HEK293 (cell line): ENCODE data around the gene BRCA2.

Experiments used
- CTCF ChIA-PET: fragments of 350-600 bp; formaldehyde crosslinking; extraction: SDS; loops from one replicate; lab custom pipeline; 2021; ENCODE audit warnings: antibody characterized with exemption; lab: Yijun Ruan, JAX
- POLR2A ChIA-PET: fragments of 300-600 bp; formaldehyde crosslinking; extraction: SDS; loops from one replicate; lab custom pipeline; 2020; ENCODE audit warnings: antibody characterized with exemption, inconsistent platforms; lab: Yijun Ruan, JAX
- H3K27ac ChIP-seq: fragments of 200-500 bp; sonication (Bioruptor generic); 2 replicates; pipeline ENCODE4 v1.5.1; 2014; ENCODE audit warnings: low read depth, low read length, control low read depth, inconsistent platforms; ENCODE audit errors: extremely low read depth
- H3K36me3 ChIP-seq, 2 experiments: fragments of 200-500 bp in 1 of 2; sonication (Bioruptor generic) in 1 of 2; 1 replicate in 1 of 2; 2 replicates in 1 of 2; pipeline ENCODE4 v1.5.1; 2014 to 2017; ENCODE audit warnings: inconsistent platforms in 2 of 2, low read length in 2 of 2; ENCODE audit not compliant: control insufficient read depth in 2 of 2, insufficient read depth in 1 of 2
- H3K4me1 ChIP-seq: fragments of 200-500 bp; sonication (Bioruptor generic); 2 replicates; pipeline ENCODE4 v1.5.1; 2014; ENCODE audit warnings: mild to moderate bottlenecking, low read length, inconsistent platforms; ENCODE audit not compliant: control insufficient read depth, insufficient read depth
- H3K4me3 ChIP-seq: 2 replicates; pipeline ENCODE4 v1.5.1; 2011; ENCODE audit warnings: low read depth, mild to moderate bottlenecking, control low read depth, low read length, moderate library complexity
- H3K9me3 ChIP-seq: fragments of 200-500 bp; sonication (Bioruptor generic); 2 replicates; pipeline ENCODE4 v1.5.1; 2014; ENCODE audit warnings: low read depth, low read length, inconsistent platforms; ENCODE audit not compliant: control insufficient read depth, insufficient read depth
- EGR2 ChIP-seq: fragments of 450-650 bp; formaldehyde crosslinking; IDR thresholded peaks from 2 replicates; pipeline ENCODE4 v1.5.1; 2016; ENCODE audit warnings: low read depth, missing biosample characterization, missing genetic modification characterization
- GFI1B ChIP-seq: fragments of 450-650 bp; formaldehyde crosslinking; IDR thresholded peaks from 2 replicates; pipeline ENCODE4 v1.5.1; 2016; ENCODE audit warnings: missing biosample characterization, missing genetic modification characterization
- KLF16 ChIP-seq: fragments of 450-650 bp; formaldehyde crosslinking; IDR thresholded peaks from 2 replicates; pipeline ENCODE4 v1.5.1; 2017; ENCODE audit warnings: missing biosample characterization, missing genetic modification characterization
- PRDM4 ChIP-seq: fragments of 450-650 bp; formaldehyde crosslinking; IDR thresholded peaks from 2 replicates; pipeline ENCODE4 v1.5.1; 2017; ENCODE audit warnings: missing biosample characterization, missing genetic modification characterization
- SCRT2 ChIP-seq: fragments of 450-650 bp; formaldehyde crosslinking; IDR thresholded peaks from 2 replicates; pipeline ENCODE4 v1.5.1; 2016; ENCODE audit warnings: missing biosample characterization, missing genetic modification characterization
- ZNF140 ChIP-seq: fragments of 450-650 bp; formaldehyde crosslinking; IDR thresholded peaks from 2 replicates; pipeline ENCODE4 v1.5.1; 2016; ENCODE audit warnings: missing biosample characterization, missing genetic modification characterization
- ZNF184 ChIP-seq: fragments of 450-650 bp; IDR thresholded peaks from 2 replicates; pipeline ENCODE4 v1.5.1; 2018; ENCODE audit warnings: missing biosample characterization, mild to moderate bottlenecking, missing genetic modification characterization
- ZNF558 ChIP-seq: fragments of 450-650 bp; formaldehyde crosslinking; IDR thresholded peaks from 2 replicates; pipeline ENCODE4 v1.5.1; 2016; ENCODE audit warnings: missing biosample characterization, missing genetic modification characterization
- ZNF585B ChIP-seq: fragments of 450-650 bp; formaldehyde crosslinking; IDR thresholded peaks from 2 replicates; pipeline ENCODE4 v1.5.1; 2016; ENCODE audit warnings: missing biosample characterization, missing genetic modification characterization
- ZNF596 ChIP-seq: fragments of 450-650 bp; IDR thresholded peaks from 2 replicates; pipeline ENCODE4 v1.5.0; 2018; ENCODE audit warnings: missing biosample characterization, mild to moderate bottlenecking, missing genetic modification characterization, moderate library complexity
- ZNF626 ChIP-seq: fragments of 450-650 bp; sonication (Bioruptor Pico); formaldehyde crosslinking; IDR thresholded peaks from 2 replicates; pipeline ENCODE4 v1.5.1; 2018; ENCODE audit warnings: missing biosample characterization, missing genetic modification characterization, inconsistent platforms
- ZNF645 ChIP-seq: fragments of 450-650 bp; formaldehyde crosslinking; IDR thresholded peaks from 2 replicates; pipeline ENCODE4; 2016; ENCODE audit warnings: missing biosample characterization, missing genetic modification characterization
- ZNF654 ChIP-seq: fragments of 450-650 bp; formaldehyde crosslinking; IDR thresholded peaks from 2 replicates; pipeline ENCODE4 v1.5.1; 2016; ENCODE audit warnings: low read depth, missing biosample characterization, missing genetic modification characterization
- ZNF692 ChIP-seq: fragments of 450-650 bp; formaldehyde crosslinking; IDR thresholded peaks from 2 replicates; pipeline ENCODE4 v1.5.1; 2016; ENCODE audit warnings: missing biosample characterization, missing genetic modification characterization
- TF ChIP-seq, protein P1 (sequence below): fragments of 450-650 bp; formaldehyde crosslinking; optimal IDR thresholded peaks from 2 replicates; pipeline ENCODE3; 2016; ENCODE audit warnings: missing biosample characterization, mild to moderate bottlenecking, missing genetic modification characterization
- TF ChIP-seq, protein P2 (sequence below): sonication (generic); formaldehyde crosslinking; IDR thresholded peaks from 2 replicates; pipeline ENCODE4 v1.8.1; 2022; ENCODE audit warnings: mild to moderate bottlenecking, moderate library complexity, missing genetic modification reagents
- TF ChIP-seq, protein P3 (sequence below): fragments of 450-650 bp; formaldehyde crosslinking; conservative IDR thresholded peaks from 2 replicates; pipeline ENCODE4 v1.5.1; 2016; ENCODE audit warnings: low read depth, missing biosample characterization, missing genetic modification characterization

Gene BRCA2

GRCh38 chr13:32413284-32413683, 98.0 kb downstream of the BRCA2 start:
- POLR2A ChIA-PET: no interaction called here
- Histone ChIP-seq H3K27ac (no peak overlapping the region), H3K36me3 (no peaks in the 10 kb centered on the region)

GRCh38 chr13:32414580-32414979, 99.3 kb downstream of the BRCA2 start:
- no peak overlapping the region for H3K4me3 ChIP-seq
- no peaks in the 10 kb centered on the region for H3K9me3 ChIP-seq
- TF ChIP-seq, protein P1, sequence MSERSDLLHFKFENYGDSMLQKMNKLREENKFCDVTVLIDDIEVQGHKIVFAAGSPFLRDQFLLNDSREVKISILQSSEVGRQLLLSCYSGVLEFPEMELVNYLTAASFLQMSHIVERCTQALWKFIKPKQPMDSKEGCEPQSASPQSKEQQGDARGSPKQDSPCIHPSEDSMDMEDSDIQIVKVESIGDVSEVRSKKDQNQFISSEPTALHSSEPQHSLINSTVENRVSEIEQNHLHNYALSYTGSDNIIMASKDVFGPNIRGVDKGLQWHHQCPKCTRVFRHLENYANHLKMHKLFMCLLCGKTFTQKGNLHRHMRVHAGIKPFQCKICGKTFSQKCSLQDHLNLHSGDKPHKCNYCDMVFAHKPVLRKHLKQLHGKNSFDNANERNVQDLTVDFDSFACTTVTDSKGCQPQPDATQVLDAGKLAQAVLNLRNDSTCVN (tag by site-specific recombination): no peak
- TF ChIP-seq ZNF184 (tag by site-specific recombination) (no peak), EGR2 (no peak), ZNF558 (no peak), ZNF140 (tag by site-specific recombination) (no peak), GFI1B (tag by site-specific recombination) (no peak), PRDM4 (tag by site-specific recombination) (no peak), ZNF585B (no peak), ZNF654 (no peak), ZNF596 (tag by site-specific recombination) (no peak), KLF16 (tag by site-specific recombination) (no peak), ZNF692 (tag by site-specific recombination) (no peak), ZNF645 (tag by site-specific recombination) (no peak)
- TF ChIP-seq, protein P2, sequence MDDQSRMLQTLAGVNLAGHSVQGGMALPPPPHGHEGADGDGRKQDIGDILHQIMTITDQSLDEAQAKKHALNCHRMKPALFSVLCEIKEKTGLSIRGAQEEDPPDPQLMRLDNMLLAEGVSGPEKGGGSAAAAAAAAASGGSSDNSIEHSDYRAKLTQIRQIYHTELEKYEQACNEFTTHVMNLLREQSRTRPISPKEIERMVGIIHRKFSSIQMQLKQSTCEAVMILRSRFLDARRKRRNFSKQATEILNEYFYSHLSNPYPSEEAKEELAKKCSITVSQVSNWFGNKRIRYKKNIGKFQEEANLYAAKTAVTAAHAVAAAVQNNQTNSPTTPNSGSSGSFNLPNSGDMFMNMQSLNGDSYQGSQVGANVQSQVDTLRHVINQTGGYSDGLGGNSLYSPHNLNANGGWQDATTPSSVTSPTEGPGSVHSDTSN (CRISPR knock-in tag): no peak
- TF ChIP-seq, protein P3, sequence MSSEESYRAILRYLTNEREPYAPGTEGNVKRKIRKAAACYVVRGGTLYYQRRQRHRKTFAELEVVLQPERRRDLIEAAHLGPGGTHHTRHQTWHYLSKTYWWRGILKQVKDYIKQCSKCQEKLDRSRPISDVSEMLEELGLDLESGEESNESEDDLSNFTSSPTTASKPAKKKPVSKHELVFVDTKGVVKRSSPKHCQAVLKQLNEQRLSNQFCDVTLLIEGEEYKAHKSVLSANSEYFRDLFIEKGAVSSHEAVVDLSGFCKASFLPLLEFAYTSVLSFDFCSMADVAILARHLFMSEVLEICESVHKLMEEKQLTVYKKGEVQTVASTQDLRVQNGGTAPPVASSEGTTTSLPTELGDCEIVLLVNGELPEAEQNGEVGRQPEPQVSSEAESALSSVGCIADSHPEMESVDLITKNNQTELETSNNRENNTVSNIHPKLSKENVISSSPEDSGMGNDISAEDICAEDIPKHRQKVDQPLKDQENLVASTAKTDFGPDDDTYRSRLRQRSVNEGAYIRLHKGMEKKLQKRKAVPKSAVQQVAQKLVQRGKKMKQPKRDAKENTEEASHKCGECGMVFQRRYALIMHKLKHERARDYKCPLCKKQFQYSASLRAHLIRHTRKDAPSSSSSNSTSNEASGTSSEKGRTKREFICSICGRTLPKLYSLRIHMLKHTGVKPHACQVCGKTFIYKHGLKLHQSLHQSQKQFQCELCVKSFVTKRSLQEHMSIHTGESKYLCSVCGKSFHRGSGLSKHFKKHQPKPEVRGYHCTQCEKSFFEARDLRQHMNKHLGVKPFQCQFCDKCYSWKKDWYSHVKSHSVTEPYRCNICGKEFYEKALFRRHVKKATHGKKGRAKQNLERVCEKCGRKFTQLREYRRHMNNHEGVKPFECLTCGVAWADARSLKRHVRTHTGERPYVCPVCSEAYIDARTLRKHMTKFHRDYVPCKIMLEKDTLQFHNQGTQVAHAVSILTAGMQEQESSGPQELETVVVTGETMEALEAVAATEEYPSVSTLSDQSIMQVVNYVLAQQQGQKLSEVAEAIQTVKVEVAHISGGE (tag by site-specific recombination): no peak
- POLR2A ChIA-PET: no interaction called here
- CTCF ChIA-PET: interaction anchor here (0.6 to 1.6 kb wide), 6 partner anchors 9 to 294 kb away, joined by 3 to 7 read pairs (median 4); no protein-coding TSS in a partner anchor
- H3K27ac ChIP-seq: no peak overlapping the region
- no peaks in the 10 kb centered on the region for H3K36me3 ChIP-seq
- no peaks in the 10 kb centered on the region for H3K4me1 ChIP-seq

More at GRCh38 chr13:32413284-32413683, 98.0 kb downstream of the BRCA2 start:
- H3K9me3 ChIP-seq: no peaks in the 10 kb centered on the region
- CTCF ChIA-PET: no interaction called here
- no peaks in the 10 kb centered on the region for H3K4me1 ChIP-seq
- TF ChIP-seq ZNF626 (tag by site-specific recombination) (no peak), SCRT2 (tag by site-specific recombination) (no peak)
- no peak overlapping the region for H3K4me3 ChIP-seq
